Endothelial cell (in vitro differentiated cells): Measurements from ENCODE around the gene AUTS2. TPM values are rescaled to one million over a fixed set of nuclear protein-coding genes. Genes with fewer than 3 reads are reported as not detected.

Experiments
- DNase-seq: peaks from one replicate; pipeline ENCODE4 v3.0.0; 2021; ENCODE audit warnings: low spot score
- H3K27ac Mint-ChIP-seq: one replicate; pipeline ENCODE4 v1.8.0; 2021; ENCODE audit warnings: mixed read lengths, inconsistent platforms; ENCODE audit not compliant: unreplicated experiment
- H3K27me3 Mint-ChIP-seq: one replicate; pipeline ENCODE4 v1.8.0; 2021; ENCODE audit warnings: mild to moderate bottlenecking, moderate library complexity, mixed read lengths, inconsistent platforms; ENCODE audit not compliant: unreplicated experiment
- H3K36me3 Mint-ChIP-seq: one replicate; pipeline ENCODE4 v1.8.0; 2021; ENCODE audit warnings: mild to moderate bottlenecking, low read depth, mixed read lengths, inconsistent platforms; ENCODE audit not compliant: unreplicated experiment
- H3K4me1 Mint-ChIP-seq: one replicate; pipeline ENCODE4 v1.8.0; 2021; ENCODE audit warnings: mild to moderate bottlenecking, mixed read lengths, inconsistent platforms; ENCODE audit not compliant: unreplicated experiment
- H3K4me3 Mint-ChIP-seq: one replicate; pipeline ENCODE4 v1.8.0; 2021; ENCODE audit warnings: mild to moderate bottlenecking, mixed read lengths, inconsistent platforms; ENCODE audit not compliant: unreplicated experiment
- H3K9me3 Mint-ChIP-seq: one replicate; pipeline ENCODE4 v1.8.0; 2021; ENCODE audit warnings: mixed read lengths, inconsistent platforms; ENCODE audit not compliant: unreplicated experiment
- CTCF ChIP-seq: fragments of 200-600 bp; sonication (generic); IDR thresholded peaks from one replicate; pipeline ENCODE4 v1.5.0; 2021; ENCODE audit warnings: antibody characterized with exemption; ENCODE audit not compliant: unreplicated experiment
- total RNA-seq: library from RNA; stranded (reverse); fragmentation: NEBNext Ultra II Directional; extraction: Animal tissue kit (Norgen Biotek cat#: 25700); gene quantifications from one replicate; pipeline ENCODE4 v1.2.1, GENCODE V29; 2021; ENCODE audit not compliant: unreplicated experiment

Gene AUTS2
- total RNA-seq, 1 donor from 2014 or later, result 103 TPM

DNA sequence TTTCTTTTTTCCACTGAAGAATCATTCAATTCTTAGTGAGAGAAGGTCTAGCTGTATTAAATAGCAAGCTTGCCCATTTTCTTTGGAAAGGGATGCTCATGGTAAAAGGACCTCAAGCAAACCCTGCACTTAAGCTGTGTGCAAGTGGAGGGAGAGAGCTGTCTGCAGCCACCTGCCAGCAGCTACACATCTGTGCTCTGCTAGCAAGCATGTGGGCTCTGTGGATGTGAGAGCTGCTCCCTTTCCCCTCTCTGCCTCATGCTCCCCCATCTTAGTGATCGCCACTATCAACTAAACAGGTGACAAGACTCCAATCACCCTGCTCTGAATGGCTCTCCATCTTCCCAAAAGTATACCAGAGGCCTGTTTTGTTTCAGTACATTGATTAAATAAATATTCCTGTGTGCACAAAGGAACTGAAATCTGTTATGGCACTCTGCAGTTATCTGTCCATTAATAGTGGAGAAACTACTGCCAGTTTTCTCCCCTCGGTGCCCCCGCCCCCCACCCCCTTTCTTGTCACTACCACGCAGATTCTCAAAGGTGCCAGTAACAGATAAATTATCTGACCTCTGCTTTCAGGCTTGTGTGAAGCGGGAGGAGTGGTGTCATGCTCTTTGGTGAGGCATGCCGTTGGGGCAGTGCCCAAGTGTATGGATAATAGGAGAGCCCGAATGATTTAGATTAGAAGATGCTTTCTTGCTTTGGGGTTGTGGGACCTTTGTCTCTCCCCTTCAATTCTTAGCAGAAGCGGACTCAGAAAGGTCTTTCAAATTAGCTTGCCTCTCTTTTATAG lies 26.4 kb downstream of the AUTS2 start:
- H3K9me3 Mint-ChIP-seq, result no peaks in the 10 kb centered on the region
- H3K27me3 Mint-ChIP-seq, result peaks cover under 1% of the 10 kb centered on the region
- no peak for TF ChIP-seq CTCF
- H3K4me1 Mint-ChIP-seq, result peaks cover 77% of the 10 kb centered on the region
- H3K36me3 Mint-ChIP-seq, result peaks cover 5% of the 10 kb centered on the region
- no peak overlapping the region for H3K27ac Mint-ChIP-seq
- DNase-seq, result no peak
- no peak overlapping the region for H3K4me3 Mint-ChIP-seq

GRCh38 chr7:69625238-69625637 lies 27.0 kb downstream of the AUTS2 start:
- peaks cover 75% of the 10 kb centered on the region for H3K4me1 Mint-ChIP-seq
- H3K27me3 Mint-ChIP-seq, result no peaks in the 10 kb centered on the region
- H3K9me3 Mint-ChIP-seq, result no peaks in the 10 kb centered on the region
- no peaks in the 10 kb centered on the region for H3K36me3 Mint-ChIP-seq
- no peak for TF ChIP-seq CTCF
- DNase-seq, result no peak
- H3K4me3 Mint-ChIP-seq, result no peak overlapping the region
- no peak overlapping the region for H3K27ac Mint-ChIP-seq

DNA sequence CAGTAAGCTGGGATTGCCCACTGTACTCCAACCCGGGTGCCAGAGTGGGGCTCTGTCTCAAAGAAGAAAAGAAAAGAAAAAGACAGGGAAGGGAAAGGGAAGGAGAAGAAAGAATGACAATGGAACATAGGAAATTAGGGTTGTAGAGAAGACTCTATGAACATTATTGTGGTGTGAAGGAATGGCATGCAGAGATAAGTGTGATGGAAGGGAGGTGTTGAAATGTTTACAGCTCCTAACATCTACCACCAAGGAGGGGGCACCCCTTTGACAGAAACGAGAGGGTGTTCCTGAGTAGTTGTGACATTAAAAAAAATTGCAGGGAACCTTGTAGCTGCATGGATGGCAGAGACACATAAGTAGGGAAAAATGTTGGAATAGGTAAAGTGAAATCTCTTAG lies 27.5 kb downstream of the AUTS2 start:
- no peaks in the 10 kb centered on the region for H3K9me3 Mint-ChIP-seq
- H3K27ac Mint-ChIP-seq, result no peak overlapping the region
- H3K27me3 Mint-ChIP-seq, result no peaks in the 10 kb centered on the region
- no peak for TF ChIP-seq CTCF
- H3K4me1 Mint-ChIP-seq, result peaks cover 75% of the 10 kb centered on the region
- no peak for DNase-seq
- no peak overlapping the region for H3K4me3 Mint-ChIP-seq
- H3K36me3 Mint-ChIP-seq, result no peaks in the 10 kb centered on the region

GRCh38 chr7:69630292-69630691 lies 32.0 kb downstream of the AUTS2 start:
- peaks cover 51% of the 10 kb centered on the region for H3K4me1 Mint-ChIP-seq
- no peak for DNase-seq
- H3K27me3 Mint-ChIP-seq, result no peaks in the 10 kb centered on the region
- no peak for TF ChIP-seq CTCF
- H3K36me3 Mint-ChIP-seq, result no peaks in the 10 kb centered on the region
- peak overlapping the region; percentile 54 for H3K27ac Mint-ChIP-seq
- H3K9me3 Mint-ChIP-seq, result no peaks in the 10 kb centered on the region
- no peak overlapping the region for H3K4me3 Mint-ChIP-seq

- Mint-ChIP-seq H3K4me3 (no peak overlapping the region), H3K4me1 (peaks cover 44% of the 10 kb centered on the region), H3K27me3 (no peaks in the 10 kb centered on the region), H3K9me3 (no peaks in the 10 kb centered on the region), H3K36me3 (no peaks in the 10 kb centered on the region), H3K27ac (no peak overlapping the region)
- TF ChIP-seq CTCF, result no peak
- DNase-seq, result no peak
These were observed 32.9 kb downstream of the AUTS2 start for GRCh38 chr7:69631131-69631530.
